Testis (tissue), 2 donors: ENCODE data around the gene ADPRH.

Experiments used
- POLR2A ChIP-seq: fragments of 450-650 bp; IDR thresholded peaks from one replicate; pipeline ENCODE4 v1.6.1; 2017; ENCODE audit warnings: antibody characterized with exemption, mild to moderate bottlenecking, moderate library complexity
- TF ChIP-seq, protein P1 (sequence below), 3 experiments: fragments of 450-650 bp in 2 of 3; fragments of 200-600 bp in 1 of 3; sonication (generic) in 1 of 3; IDR thresholded peaks; one replicate each; pipeline ENCODE4 v1.5.1; 2016 to 2019; ENCODE audit warnings: antibody characterized with exemption in 3 of 3, mild to moderate bottlenecking in 2 of 3, moderate library complexity in 1 of 3

DNA sequence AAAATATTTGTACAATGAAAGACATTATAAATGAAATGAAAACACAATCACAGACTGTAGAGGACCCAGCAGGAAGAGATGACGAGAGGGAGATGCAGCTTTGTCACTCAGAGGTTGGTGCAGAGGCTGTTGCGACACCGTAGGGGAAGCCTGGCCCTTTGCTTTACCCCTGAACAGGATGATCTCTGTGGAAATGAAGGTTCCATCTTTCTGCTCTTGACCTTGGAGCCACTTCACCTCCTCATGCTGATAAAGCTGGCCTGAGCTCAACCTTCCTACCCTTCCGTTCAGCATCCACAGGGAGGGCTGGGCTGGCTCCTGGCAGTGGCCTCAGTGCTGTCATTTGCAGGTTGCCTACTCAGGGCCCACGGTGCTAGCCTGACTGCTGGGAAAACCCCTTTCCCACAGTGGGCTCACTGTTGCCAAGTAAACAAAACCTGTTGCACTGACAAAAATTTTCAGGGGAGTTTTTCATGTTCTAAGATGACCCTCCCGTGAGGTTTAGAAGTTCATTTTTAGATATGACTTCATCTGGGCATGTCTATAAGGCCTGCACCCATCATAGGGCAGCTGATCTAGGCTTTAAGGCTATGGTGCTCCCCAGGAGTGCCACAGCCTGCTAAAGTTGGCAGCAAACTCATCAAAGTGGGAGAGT, 16.9 kb upstream of the ADPRH start:
- TF ChIP-seq, protein P1, sequence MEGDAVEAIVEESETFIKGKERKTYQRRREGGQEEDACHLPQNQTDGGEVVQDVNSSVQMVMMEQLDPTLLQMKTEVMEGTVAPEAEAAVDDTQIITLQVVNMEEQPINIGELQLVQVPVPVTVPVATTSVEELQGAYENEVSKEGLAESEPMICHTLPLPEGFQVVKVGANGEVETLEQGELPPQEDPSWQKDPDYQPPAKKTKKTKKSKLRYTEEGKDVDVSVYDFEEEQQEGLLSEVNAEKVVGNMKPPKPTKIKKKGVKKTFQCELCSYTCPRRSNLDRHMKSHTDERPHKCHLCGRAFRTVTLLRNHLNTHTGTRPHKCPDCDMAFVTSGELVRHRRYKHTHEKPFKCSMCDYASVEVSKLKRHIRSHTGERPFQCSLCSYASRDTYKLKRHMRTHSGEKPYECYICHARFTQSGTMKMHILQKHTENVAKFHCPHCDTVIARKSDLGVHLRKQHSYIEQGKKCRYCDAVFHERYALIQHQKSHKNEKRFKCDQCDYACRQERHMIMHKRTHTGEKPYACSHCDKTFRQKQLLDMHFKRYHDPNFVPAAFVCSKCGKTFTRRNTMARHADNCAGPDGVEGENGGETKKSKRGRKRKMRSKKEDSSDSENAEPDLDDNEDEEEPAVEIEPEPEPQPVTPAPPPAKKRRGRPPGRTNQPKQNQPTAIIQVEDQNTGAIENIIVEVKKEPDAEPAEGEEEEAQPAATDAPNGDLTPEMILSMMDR (IDR thresholded peaks at IDR 0.05) = no peak
- no peak for TF ChIP-seq POLR2A
